A549 (cell line): ENCODE data around the gene ITGA5. TPM values are rescaled to one million over a fixed set of nuclear protein-coding genes. Genes with fewer than 3 reads are reported as not detected.

Experiments used
- ATAC-seq, 2 experiments: fragments of 200-7000 bp in 1 of 2; fragments of >200 bp in 1 of 2; cut with Nextera tagmentation in 1 of 2; cut with Tn5 transposase in 1 of 2; 3 replicates each; pipeline versions ENCODE4 v1.8.0 to v1.9.1; 2018 to 2020; ENCODE audit warnings: mild to moderate bottlenecking in 1 of 2, moderate library complexity in 1 of 2
- CTCF ChIA-PET: fragments of 300-600 bp; sonication (Branson Sonifier 250); formaldehyde crosslinking; extraction: SDS; loops from one replicate; lab custom pipeline; 2021; ENCODE audit warnings: antibody characterized with exemption, inconsistent platforms; lab: Yijun Ruan, JAX
- POLR2A ChIA-PET: fragments of 350-600 bp; formaldehyde crosslinking; extraction: SDS; loops from one replicate; lab custom pipeline; 2021; ENCODE audit warnings: antibody characterized with exemption, inconsistent platforms; lab: Yijun Ruan, JAX
- DNase-seq, 2 experiments: peaks; one replicate each; pipeline versions ENCODE4 v3.0.0 to v3.0.0-alpha.2; 2011 to 2016; ENCODE audit warnings: low read depth in 1 of 2, low spot score in 1 of 2
- FAIRE-seq: peaks from 2 replicates; lab custom pipeline; 2011; peaks lifted over from hg19 to GRCh38; lab: Jason Lieb, UNC
- H3K27ac ChIP-seq, 2 experiments: fragments of >200 bp; sonication (Bioruptor Twin); formaldehyde crosslinking; 3 replicates each; pipeline ENCODE4 v1.5.1; 2016 to 2017
- H3K4me1 ChIP-seq: fragments of >200 bp; sonication (Bioruptor Twin); formaldehyde crosslinking; 3 replicates; pipeline ENCODE4 v1.6.1; 2016
- H3K4me2 ChIP-seq: fragments of >200 bp; sonication (Bioruptor Twin); formaldehyde crosslinking; 3 replicates; pipeline ENCODE4 v1.6.1; 2016
- H3K4me3 ChIP-seq: fragments of >200 bp; sonication (Bioruptor Twin); formaldehyde crosslinking; 3 replicates; pipeline ENCODE4 v1.5.1; 2016
- H3K9me3 ChIP-seq: fragments of >200 bp; sonication (Bioruptor Twin); formaldehyde crosslinking; 3 replicates; pipeline ENCODE4 v1.6.1; 2016
- BCL3 ChIP-seq: fragments of >200 bp; sonication (Bioruptor Twin); formaldehyde crosslinking; IDR thresholded peaks from 3 replicates; pipeline ENCODE4 v1.6.1; 2016
- CBX8 ChIP-seq: fragments of 200-600 bp; sonication (generic); IDR thresholded peaks from 2 replicates; pipeline ENCODE4 v1.6.1; 2016
- CEBPB ChIP-seq, 2 experiments: fragments of >200 bp in 1 of 2; sonication (Bioruptor Twin) in 1 of 2; formaldehyde crosslinking in 1 of 2; IDR thresholded peaks; 2 replicates each; pipeline ENCODE4 v1.6.1; 2012 to 2016
- E2F6 ChIP-seq: IDR thresholded peaks from 2 replicates; pipeline ENCODE4 v1.6.1; 2012; ENCODE audit warnings: low read depth, borderline replicate concordance
- EHF ChIP-seq: fragments of 250-450 bp; sonication (Bioruptor Pico); IDR thresholded peaks from 2 replicates; pipeline ENCODE4 v1.5.0; 2020; ENCODE audit warnings: mild to moderate bottlenecking
- ELK1 ChIP-seq: fragments of 150-350 bp; IDR thresholded peaks from 2 replicates; pipeline ENCODE4 v1.6.1; 2014; ENCODE audit warnings: low read depth, mild to moderate bottlenecking, low read length
- FOXS1 ChIP-seq: fragments of 250-450 bp; sonication (Bioruptor Pico); IDR thresholded peaks from 2 replicates; pipeline ENCODE4 v1.5.0; 2020; ENCODE audit warnings: mild to moderate bottlenecking, moderate library complexity
- HEYL ChIP-seq: fragments of 250-450 bp; sonication (Bioruptor Pico); IDR thresholded peaks from 2 replicates; pipeline ENCODE4 v1.8.0; 2021; ENCODE audit warnings: mild to moderate bottlenecking, moderate library complexity
- HMGXB4 ChIP-seq: fragments of 250-450 bp; sonication (Bioruptor Pico); IDR thresholded peaks from 2 replicates; pipeline ENCODE4 v1.5.0; 2021; ENCODE audit warnings: mild to moderate bottlenecking, moderate library complexity, borderline replicate concordance
- JUN ChIP-seq, 2 experiments: fragments of >200 bp; sonication (Bioruptor Twin); formaldehyde crosslinking; IDR thresholded peaks; 2 replicates in 1 of 2; 3 replicates in 1 of 2; pipeline ENCODE4 v1.6.1; 2016 to 2017
- MAFK ChIP-seq: fragments of 450-650 bp; IDR thresholded peaks from 2 replicates; pipeline ENCODE4 v1.6.1; 2014; ENCODE audit not compliant: partially characterized antibody
- MAZ ChIP-seq: fragments of 150-350 bp; IDR thresholded peaks from 2 replicates; pipeline ENCODE4 v1.6.1; 2014; ENCODE audit warnings: antibody characterized with exemption, low read depth, low read length, borderline replicate concordance
- POLR2A ChIP-seq: IDR thresholded peaks from 2 replicates; pipeline ENCODE4 v1.6.1; 2012; ENCODE audit warnings: mild to moderate bottlenecking, low read length
- POLR2AphosphoS2 ChIP-seq: conservative IDR thresholded peaks from 2 replicates; pipeline ENCODE4 v1.6.1; 2012; ENCODE audit warnings: low read length, improper control_type of control experiment, inconsistent platforms
- RCOR1 ChIP-seq: fragments of 150-350 bp; IDR thresholded peaks from 2 replicates; pipeline ENCODE4 v1.6.1; 2014; ENCODE audit warnings: antibody characterized with exemption, low read length, low read depth
- RFX5 ChIP-seq: fragments of 450-650 bp; IDR thresholded peaks from 2 replicates; pipeline ENCODE4 v1.7.1; 2014; ENCODE audit warnings: antibody characterized with exemption, mild to moderate bottlenecking, moderate library complexity
- TP53 ChIP-seq: fragments of 250-450 bp; sonication (Bioruptor Pico); IDR thresholded peaks from 2 replicates; pipeline ENCODE4 v1.5.0; 2021; ENCODE audit warnings: mild to moderate bottlenecking, moderate library complexity
- USF2 ChIP-seq: fragments of 450-650 bp; IDR thresholded peaks from 2 replicates; pipeline ENCODE4 v1.6.1; 2014; ENCODE audit warnings: antibody characterized with exemption
- WGBS: methylation state at CpG from one replicate; pipeline ENCODE4 v1.1.6; 2017; ENCODE audit errors: missing lambda C conversion rate; 5-methylcytosine and 5-hydroxymethylcytosine counted together
- polyA plus RNA-seq, 4 experiments: library from polyadenylated mRNA; depleted of rRNA in 3 of 4; stranded (reverse); fragments of >200 nt; fragmentation: RNase III in 1 of 4; extraction: RNeasy Plus Mini Kit Qiagen cat#74134 plus additional on column Dnase treatment in 1 of 4; gene quantifications; 2 replicates in 3 of 4; 3 replicates in 1 of 4; pipeline ENCODE4 v1.2.3, GENCODE V29; 2011 to 2017

ITGA5 gene
- polyA plus RNA-seq, 2 of the 4 experiments (the other 2 are of a cell fraction): 27.2 to 31.7 TPM

GRCh38 chr12:54386403-54387113, 32.5 kb downstream of the ITGA5 start:
- H3K4me3 ChIP-seq: no peak overlapping the region
- no peaks in the 10 kb centered on the region for H3K9me3 ChIP-seq
- H3K27ac ChIP-seq: no peak overlapping the region
- FAIRE-seq: no peak
- peaks cover 35% of the 10 kb centered on the region; the same call in 2 of the 3 replicates for H3K4me1 ChIP-seq
- no peak for ATAC-seq
- POLR2A ChIA-PET: no interaction called here
- WGBS: 81% methylated on average over 3 of the region's 3 CpGs
- no peak for TF ChIP-seq EHF (CRISPR knock-in tag)
- H3K4me2 ChIP-seq: no peak overlapping the region
- CTCF ChIA-PET: interaction anchor here (0.6 to 11.5 kb wide), 8 partner anchors 14 to 1500 kb away, joined by 3 to 224 read pairs (median 4); no protein-coding TSS in a partner anchor
- DNase-seq: no peak

- peaks cover 30% of the 10 kb centered on the region; the same call in 2 of the 3 replicates for H3K4me1 ChIP-seq
- DNase-seq: no peak
- no peak for ATAC-seq
- ChIA-PET POLR2A (no interaction called here), CTCF (interaction anchor here (0.5 to 11.5 kb wide), 9 partner anchors 8 to 824 kb away, joined by 3 to 224 read pairs (median 4); no protein-coding TSS in a partner anchor)
- no peak overlapping the region for H3K4me2 ChIP-seq
- FAIRE-seq: no peak
- TF ChIP-seq CBX8 (no peak), E2F6 (no peak)
- 0 out of 6 replicates have a peak overlapping the region, but pooled peaks of 1 of the 2 experiments have one; percentile 20 for H3K27ac ChIP-seq
- 73% methylated on average over 8 of the region's 10 CpGs for WGBS
- H3K9me3 ChIP-seq: no peaks in the 10 kb centered on the region
- H3K4me3 ChIP-seq: no peak overlapping the region
Measured at GRCh38 chr12:54385251-54385914, 33.7 kb downstream of the ITGA5 start.

GRCh38 chr12:54384591-54385041, 34.5 kb downstream of the ITGA5 start, which contains the start of gene ZNF385A:
ZNF385A (minus strand) TSS chr12:54384733; CDS start chr12:54384514, 219 bp downstream.
- ChIA-PET POLR2A (no interaction called here), CTCF (interaction anchor here (0.5 to 11.5 kb wide), 8 partner anchors 9 to 825 kb away, joined by 3 to 224 read pairs (median 5); no protein-coding TSS in a partner anchor)
- ATAC-seq: no peak
- FAIRE-seq: no peak
- WGBS: 81% methylated on average over 1 of the region's 1 CpG
- H3K4me2 ChIP-seq: no peak within 1 kb of the TSS
- H3K4me1 ChIP-seq: peaks cover 29% of the 10 kb centered on the region; the same call in 2 of the 3 replicates
- no peaks in the 10 kb centered on the region for H3K9me3 ChIP-seq
- TF ChIP-seq USF2: no peak
- TF ChIP-seq HEYL (CRISPR knock-in tag): no peak
- no peak for TF ChIP-seq CEBPB (IDR thresholded peaks at IDR 0.05)
- no peak for TF ChIP-seq BCL3
- no peak for TF ChIP-seq RCOR1
- no peak for TF ChIP-seq POLR2A
- TF ChIP-seq POLR2AphosphoS2: no peak
- H3K27ac ChIP-seq: peak within 1 kb of the TSS in 1 of 2 experiments; percentile 20; a peak in 1 of 6 replicates
- DNase-seq: no peak
- no peak within 1 kb of the TSS for H3K4me3 ChIP-seq

GRCh38 chr12:54383041-54383609, 35.9 kb downstream of the ITGA5 start:
- DNase-seq (peak in 1 of 2 experiments; percentile 83), ATAC-seq (peak; percentile 14 to 33; a peak in 3 of 6 replicates), FAIRE-seq (no peak)
- Histone ChIP-seq H3K4me1 (peaks cover 31% of the 10 kb centered on the region), H3K27ac (peak overlapping the region in 1 of 2 experiments; percentile 29; a peak in 1 of 6 replicates), H3K4me2 (peak overlapping the region; percentile 12; the same call in 1 of the 3 replicates), H3K4me3 (no peak overlapping the region), H3K9me3 (no peaks in the 10 kb centered on the region)
- 81% methylated on average over 3 of the region's 3 CpGs for WGBS
- ChIA-PET POLR2A (no interaction called here), CTCF (interaction anchor here (0.8 to 11.5 kb wide), 7 partner anchors 9 to 168 kb away, joined by 3 to 224 read pairs (median 12); no protein-coding TSS in a partner anchor)
- TF ChIP-seq TP53: no peak
- no peak for TF ChIP-seq MAFK
- TF ChIP-seq ELK1: no peak
- TF ChIP-seq HMGXB4 (CRISPR knock-in tag): no peak
- no peak for TF ChIP-seq FOXS1 (CRISPR knock-in tag)
- no peak for TF ChIP-seq RFX5
- TF ChIP-seq JUN (IDR thresholded peaks at IDR 0.05): no peak
- no peak for TF ChIP-seq MAZ
